D721Med (cell line): ENCODE measurements around the gene CPNE7.

Experiments used
- DNase-seq: peaks from one replicate; pipeline ENCODE4 v3.0.0; 2011; ENCODE audit warnings: low spot score; ENCODE audit not compliant: insufficient read length
- FAIRE-seq: peaks from 2 replicates; lab custom pipeline; 2011; peaks lifted over from hg19 to GRCh38; lab: Jason Lieb, UNC
- CTCF ChIP-seq: IDR thresholded peaks from 2 replicates; pipeline ENCODE4 v1.5.1; 2012; ENCODE audit warnings: mild to moderate bottlenecking, control low read depth; ENCODE audit not compliant: insufficient read depth; ENCODE audit errors: missing control alignments

CPNE7 gene

GRCh38 chr16:89601906-89602272 lies 26.3 kb downstream of the CPNE7 start:
- FAIRE-seq (no peak), DNase-seq (no peak)
- no peak for TF ChIP-seq CTCF

GRCh38 chr16:89602273-89602951 lies 26.9 kb downstream of the CPNE7 start:
- DNase-seq (no peak), FAIRE-seq (no peak)
- no peak for TF ChIP-seq CTCF

GRCh38 chr16:89602952-89603590 lies 27.5 kb downstream of the CPNE7 start:
- DNase-seq (no peak), FAIRE-seq (no peak)
- TF ChIP-seq CTCF = no peak

- no peak for TF ChIP-seq CTCF
- FAIRE-seq = no peak
- no peak for DNase-seq
Observed at GRCh38 chr16:89604764-89605163, 29.2 kb downstream of the CPNE7 start.

- FAIRE-seq (no peak), DNase-seq (no peak)
- TF ChIP-seq CTCF = no peak
Observed at GRCh38 chr16:89605186-89605970, 29.8 kb downstream of the CPNE7 start.

GRCh38 chr16:89606006-89606405 lies 30.4 kb downstream of the CPNE7 start:
- TF ChIP-seq CTCF = no peak
- no peak for FAIRE-seq
- no peak for DNase-seq
